ENCODE results near the gene KCNK5.

GRCh38 chr6:39254999-39255535 is 25.8 kb upstream of the KCNK5 start:
- TF ChIP-seq ZNF138 (tag by site-specific recombination; IDR thresholded peaks at IDR 0.05; ENCODE audit: borderline replicate concordance), result no peak
- TF ChIP-seq, protein P1, sequence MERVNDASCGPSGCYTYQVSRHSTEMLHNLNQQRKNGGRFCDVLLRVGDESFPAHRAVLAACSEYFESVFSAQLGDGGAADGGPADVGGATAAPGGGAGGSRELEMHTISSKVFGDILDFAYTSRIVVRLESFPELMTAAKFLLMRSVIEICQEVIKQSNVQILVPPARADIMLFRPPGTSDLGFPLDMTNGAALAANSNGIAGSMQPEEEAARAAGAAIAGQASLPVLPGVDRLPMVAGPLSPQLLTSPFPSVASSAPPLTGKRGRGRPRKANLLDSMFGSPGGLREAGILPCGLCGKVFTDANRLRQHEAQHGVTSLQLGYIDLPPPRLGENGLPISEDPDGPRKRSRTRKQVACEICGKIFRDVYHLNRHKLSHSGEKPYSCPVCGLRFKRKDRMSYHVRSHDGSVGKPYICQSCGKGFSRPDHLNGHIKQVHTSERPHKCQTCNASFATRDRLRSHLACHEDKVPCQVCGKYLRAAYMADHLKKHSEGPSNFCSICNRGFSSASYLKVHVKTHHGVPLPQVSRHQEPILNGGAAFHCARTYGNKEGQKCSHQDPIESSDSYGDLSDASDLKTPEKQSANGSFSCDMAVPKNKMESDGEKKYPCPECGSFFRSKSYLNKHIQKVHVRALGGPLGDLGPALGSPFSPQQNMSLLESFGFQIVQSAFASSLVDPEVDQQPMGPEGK (tag by site-specific recombination; IDR thresholded peaks at IDR 0.05), result no peak

Data from HEK293 (cell line).